Stimulated activated CD4-positive, alpha-beta T cell treated with anti-CD3 and anti-CD28 coated beads, TNF-alpha, amount 100 ng/mL, for 24 hours (primary cell): ENCODE data around the gene SLC27A1.
"Not testable (repeated sequence)": the region's sequence is repeated elsewhere in the genome, so short reads cannot be mapped to it uniquely, and the experiment has no call there.

Experiments
- DNase-seq, 3 experiments: peaks; one replicate each; pipeline ENCODE4 v3.0.0-alpha.2; 2020; ENCODE audit warnings: low read depth in 3 of 3

SLC27A1 gene

GRCh38 chr19:17456127-17456526, 14.2 kb upstream of the SLC27A1 start:
- DNase-seq, result no peak

GRCh38 chr19:17457616-17458015, 12.7 kb upstream of the SLC27A1 start:
- no peak for DNase-seq

- DNase-seq, result no peak
These were observed 11.4 kb upstream of the SLC27A1 start for GRCh38 chr19:17458970-17459369.

GRCh38 chr19:17460372-17461230, 9.7 kb upstream of the SLC27A1 start, which contains the start of gene NXNL1:
NXNL1 (minus strand) TSS chr19:17460926; CDS start chr19:17460869, 57 bp downstream.
- no peak for DNase-seq

- no peak for DNase-seq
These were observed 3.9 kb upstream of the SLC27A1 start for GRCh38 chr19:17466487-17466850.

GRCh38 chr19:17467471-17468301, 2.6 kb upstream of the SLC27A1 start:
- no peak for DNase-seq

- no peak for DNase-seq
These were observed 1.8 kb upstream of the SLC27A1 start for GRCh38 chr19:17468302-17469091.

GRCh38 chr19:17469092-17469480, 1.2 kb upstream of the SLC27A1 start:
- no peak for DNase-seq

- DNase-seq, result peak; percentile 71 to 91 (median 83)
These were observed 750 bp upstream of the SLC27A1 start for GRCh38 chr19:17469481-17470067.

GRCh38 chr19:17471410-17472125, 1.2 kb downstream of the SLC27A1 start:
- no peak for DNase-seq

GRCh38 chr19:17473041-17473440, 2.7 kb downstream of the SLC27A1 start:
- DNase-seq, result no peak

- not testable (repeated sequence) for DNase-seq
These were observed 4.8 kb downstream of the SLC27A1 start for GRCh38 chr19:17475011-17475540.

- no peak for DNase-seq
These were observed 5.3 kb downstream of the SLC27A1 start for GRCh38 chr19:17475541-17476115.

- no peak for DNase-seq
These were observed 9.0 kb downstream of the SLC27A1 start for GRCh38 chr19:17479325-17479791.

GRCh38 chr19:17481986-17482385, 11.7 kb downstream of the SLC27A1 start:
- no peak for DNase-seq

GRCh38 chr19:17482877-17483604, 12.7 kb downstream of the SLC27A1 start:
- no peak for DNase-seq

- DNase-seq, result no peak
These were observed 13.3 kb downstream of the SLC27A1 start for GRCh38 chr19:17483605-17484002.

GRCh38 chr19:17484520-17485185, 14.3 kb downstream of the SLC27A1 start:
- no peak for DNase-seq
